H9 (cell line): ENCODE measurements around the gene PPP1R1B. TPM values are rescaled to one million over a fixed set of nuclear protein-coding genes. Genes with fewer than 3 reads are reported as not detected.
A peak's percentile ranks its signal among the peaks of the same experiment; 100 is the strongest.

ENCODE experiments used
- DNase-seq: peaks from one replicate; pipeline ENCODE4 v3.0.0-alpha.2; 2017
- H2AFZ ChIP-seq: one replicate; pipeline ENCODE4 v1.6.1; 2013; ENCODE audit warnings: mild to moderate bottlenecking, low read length, control low read depth, moderate library complexity
- H2AK5ac ChIP-seq: 2 replicates; pipeline ENCODE4 v1.6.1; 2013; ENCODE audit warnings: low read length, control low read depth, mixed read lengths; ENCODE audit not compliant: insufficient read length
- H2BK120ac ChIP-seq: one replicate; pipeline ENCODE4 v1.6.1; 2013; ENCODE audit warnings: low read depth, mild to moderate bottlenecking, low read length, control low read depth, inconsistent platforms; ENCODE audit not compliant: poor library complexity, severe bottlenecking
- H2BK12ac ChIP-seq: 2 replicates; pipeline ENCODE4 v1.6.1; 2013; ENCODE audit warnings: low read length, control low read depth, mixed read lengths, low read depth; ENCODE audit not compliant: insufficient read length
- H2BK15ac ChIP-seq: 2 replicates; pipeline ENCODE4 v1.6.1; 2013; ENCODE audit warnings: low read depth, low read length, control low read depth
- H2BK20ac ChIP-seq: one replicate; pipeline ENCODE4 v1.6.1; 2013; ENCODE audit warnings: low read depth, mild to moderate bottlenecking, low read length, control low read depth, inconsistent platforms; ENCODE audit not compliant: poor library complexity, severe bottlenecking
- H2BK5ac ChIP-seq: 2 replicates; pipeline ENCODE4 v1.6.1; 2013; ENCODE audit warnings: low read length, control low read depth, mixed read lengths; ENCODE audit not compliant: insufficient read length
- H3K14ac ChIP-seq: 2 replicates; pipeline ENCODE4 v1.6.1; 2013; ENCODE audit warnings: low read length, control low read depth; ENCODE audit not compliant: insufficient read depth
- H3K18ac ChIP-seq: 2 replicates; pipeline ENCODE4 v1.6.1; 2013; ENCODE audit warnings: low read depth, mild to moderate bottlenecking, mixed read lengths, low read length, control low read depth; ENCODE audit not compliant: insufficient read length
- H3K23ac ChIP-seq: 2 replicates; pipeline ENCODE4 v1.6.1; 2013; ENCODE audit warnings: low read length, control low read depth, mixed read lengths, low read depth; ENCODE audit not compliant: insufficient read length
- H3K23me2 ChIP-seq: 2 replicates; pipeline ENCODE4 v1.6.1; 2013; ENCODE audit warnings: low read depth, mild to moderate bottlenecking, mixed read lengths, low read length, control low read depth; ENCODE audit not compliant: insufficient read length, poor library complexity, severe bottlenecking
- H3K27ac ChIP-seq: 2 replicates; pipeline ENCODE4 v1.5.1; 2013; ENCODE audit warnings: low read length, control low read depth, mixed read lengths, low read depth; ENCODE audit not compliant: insufficient read length
- H3K27me3 ChIP-seq: 2 replicates; pipeline ENCODE4 v1.6.1; 2013; ENCODE audit warnings: low read length, control low read depth, inconsistent platforms; ENCODE audit not compliant: insufficient read depth
- H3K4ac ChIP-seq: 2 replicates; pipeline ENCODE4 v1.6.1; 2013; ENCODE audit warnings: low read depth, mild to moderate bottlenecking, control low read depth, inconsistent platforms, low read length, moderate library complexity
- H3K4me1 ChIP-seq: 2 replicates; pipeline ENCODE4 v1.6.1; 2013; ENCODE audit warnings: low read length, control low read depth, inconsistent platforms; ENCODE audit not compliant: insufficient read depth
- H3K4me2 ChIP-seq: 2 replicates; pipeline ENCODE4 v1.6.1; 2013; ENCODE audit warnings: low read length, control low read depth, mixed read lengths; ENCODE audit not compliant: insufficient read length, insufficient read depth
- H3K56ac ChIP-seq: 2 replicates; pipeline ENCODE4 v1.6.1; 2013; ENCODE audit warnings: low read depth, mild to moderate bottlenecking, mixed read lengths, low read length, control low read depth; ENCODE audit not compliant: insufficient read length
- H3K79me1 ChIP-seq: 2 replicates; pipeline ENCODE4 v1.6.1; 2013; ENCODE audit warnings: low read depth, mild to moderate bottlenecking, moderate library complexity, low read length, control low read depth, inconsistent platforms; ENCODE audit not compliant: insufficient read depth, poor library complexity, severe bottlenecking
- H3K79me2 ChIP-seq: 2 replicates; pipeline ENCODE4 v1.6.1; 2013; ENCODE audit warnings: low read length, control low read depth, inconsistent platforms; ENCODE audit not compliant: insufficient read depth
- H3K9ac ChIP-seq: 2 replicates; pipeline ENCODE4 v1.6.1; 2013; ENCODE audit warnings: low read length, control low read depth, mixed read lengths; ENCODE audit not compliant: insufficient read length; ENCODE audit errors: extremely low read depth
- H3K9me3 ChIP-seq: one replicate; pipeline ENCODE4 v1.6.1; 2013; ENCODE audit warnings: low read depth, low read length, inconsistent platforms; ENCODE audit not compliant: control insufficient read depth
- H3T11ph ChIP-seq: one replicate; pipeline ENCODE4 v1.6.1; 2013; ENCODE audit warnings: mild to moderate bottlenecking, low read length, control low read depth, inconsistent platforms
- H4K20me1 ChIP-seq: one replicate; pipeline ENCODE4 v1.6.1; 2013; ENCODE audit not compliant: control insufficient read depth, insufficient read length, insufficient read depth
- H4K5ac ChIP-seq: 2 replicates; pipeline ENCODE4 v1.6.1; 2013; ENCODE audit warnings: low read depth, mild to moderate bottlenecking, mixed read lengths, low read length, control low read depth; ENCODE audit not compliant: insufficient read length
- H4K8ac ChIP-seq: replicated peaks from 2 replicates; pipeline ENCODE4 v1.6.1; 2013; ENCODE audit warnings: low read length, control low read depth, mixed read lengths, low read depth; ENCODE audit not compliant: insufficient read length
- H4K91ac ChIP-seq: 2 replicates; pipeline ENCODE4 v1.6.1; 2013; ENCODE audit warnings: low read depth, mild to moderate bottlenecking, moderate library complexity, mixed read lengths, low read length, control low read depth; ENCODE audit not compliant: insufficient read length
- H3K27ac Mint-ChIP-seq, 3 experiments: 2 replicates in 2 of 3; 3 replicates in 1 of 3; pipeline ENCODE4 v1.8.0; 2020 to 2021; ENCODE audit warnings: mixed read lengths in 3 of 3, mild to moderate bottlenecking in 1 of 3, moderate library complexity in 1 of 3
- H3K27me3 Mint-ChIP-seq: 2 replicates; pipeline ENCODE4 v1.8.0; 2021; ENCODE audit warnings: low read depth, mild to moderate bottlenecking, moderate library complexity, mixed read lengths
- H3K36me3 Mint-ChIP-seq, 3 experiments: 2 replicates in 2 of 3; 3 replicates in 1 of 3; pipeline ENCODE4 v1.8.0; 2020 to 2021; ENCODE audit warnings: low read depth in 3 of 3, mixed read lengths in 3 of 3; ENCODE audit not compliant: insufficient read depth in 1 of 3
- H3K4me1 Mint-ChIP-seq, 2 experiments: 2 replicates each; pipeline ENCODE4 v1.8.0; 2020; ENCODE audit warnings: mixed read lengths in 2 of 2
- H3K4me3 Mint-ChIP-seq, 2 experiments: 2 replicates in 1 of 2; 3 replicates in 1 of 2; pipeline ENCODE4 v1.8.0; 2020 to 2021; ENCODE audit warnings: mild to moderate bottlenecking in 2 of 2, mixed read lengths in 2 of 2, moderate library complexity in 1 of 2
- H3K9me3 Mint-ChIP-seq, 2 experiments: 2 replicates in 1 of 2; 3 replicates in 1 of 2; pipeline ENCODE4 v1.8.0; 2020; ENCODE audit warnings: mild to moderate bottlenecking in 2 of 2, mixed read lengths in 2 of 2, moderate library complexity in 1 of 2
- CTCF ChIP-seq: fragments of 200-600 bp; sonication (generic); conservative IDR thresholded peaks from 3 replicates; pipeline ENCODE4 v1.8.0; 2021; ENCODE audit warnings: antibody characterized with exemption, mild to moderate bottlenecking
- WGBS: extraction: QIAGEN DNeasy Blood & Tissue Kit; methylation state at CpG from one replicate; pipeline ENCODE4 v1.1.7; 2013; ENCODE audit warnings: missing lambda C conversion rate, low lambda C conversion rate, mixed read lengths; ENCODE audit not compliant: insufficient read length; ENCODE audit errors: extremely low coverage; 5-methylcytosine and 5-hydroxymethylcytosine counted together
- total RNA-seq: library from RNA; stranded (reverse); gene quantifications from 2 replicates; pipeline ENCODE4 v1.2.1, GENCODE V29; 2021

The PPP1R1B gene
- total RNA-seq, 1 experiment from 2014 or later: 15.5 TPM

DNA sequence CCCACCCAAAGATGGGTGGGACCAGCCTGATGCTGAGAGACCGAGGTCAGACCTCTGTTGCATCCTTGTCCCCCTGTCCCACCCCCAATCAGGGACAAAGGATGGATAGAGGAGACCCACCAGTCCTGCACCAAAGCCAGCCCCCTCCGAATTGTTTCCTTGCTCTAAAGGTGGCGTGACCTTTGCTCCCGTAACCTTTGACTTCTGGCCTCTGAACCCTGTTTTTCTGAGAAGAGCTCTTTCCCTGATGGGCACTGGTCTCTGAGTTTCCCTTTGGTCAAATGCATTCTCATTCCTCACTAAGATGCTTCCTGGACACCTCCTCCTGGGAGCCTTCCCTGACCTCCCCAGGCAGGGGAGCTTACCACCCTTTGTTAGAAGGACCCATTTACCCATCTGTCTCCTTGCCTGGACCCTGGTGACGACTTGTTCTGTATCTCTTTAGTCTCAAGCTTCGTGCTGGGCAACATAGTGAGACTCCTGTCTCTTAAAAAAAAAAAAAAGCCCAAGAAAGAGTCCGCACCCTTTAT is 13.8 kb upstream of the PPP1R1B start:
- no peak overlapping the region for H2BK5ac ChIP-seq
- H3K79me1 ChIP-seq: no peaks in the 10 kb centered on the region
- H2BK15ac ChIP-seq: no peak overlapping the region
- H2BK12ac ChIP-seq: no peak overlapping the region
- TF ChIP-seq CTCF: no peak
- Mint-ChIP-seq H3K36me3 (no peaks in the 10 kb centered on the region), H3K4me1 (peaks cover 4 to 17% of the 10 kb centered on the region in 2 experiments), H3K9me3 (no peaks in the 10 kb centered on the region), H3K27me3 (peaks cover 97% of the 10 kb centered on the region), H3K27ac (no peak overlapping the region), H3K4me3 (peak overlapping the region in 1 of 2 experiments; percentile 30; a peak in 1 of 5 replicates)
- no peak overlapping the region for H3K23ac ChIP-seq
- no peaks in the 10 kb centered on the region for H3K9me3 ChIP-seq
- DNase-seq: no peak
- H4K5ac ChIP-seq: no peak overlapping the region
- H3K4me2 ChIP-seq: no peak overlapping the region
- no peaks in the 10 kb centered on the region for H4K20me1 ChIP-seq
- H2AK5ac ChIP-seq: no peak overlapping the region
- H3K23me2 ChIP-seq: no peaks in the 10 kb centered on the region
- H4K91ac ChIP-seq: no peak overlapping the region
- H2AFZ ChIP-seq: no peak overlapping the region
- no CpG with 5 or more reads among the region's 7 CpGs for WGBS
- H3K18ac ChIP-seq: no peak overlapping the region
- no peak overlapping the region for H3K9ac ChIP-seq
- no peak overlapping the region for H3K4ac ChIP-seq
- H3K14ac ChIP-seq: no peak overlapping the region
- H3T11ph ChIP-seq: no peak overlapping the region
- peaks cover 35% of the 10 kb centered on the region for H3K27me3 ChIP-seq
- H2BK20ac ChIP-seq: no peak overlapping the region
- H3K56ac ChIP-seq: no peak overlapping the region
- H4K8ac ChIP-seq: no peak overlapping the region
- no peaks in the 10 kb centered on the region for H3K79me2 ChIP-seq
- H3K4me1 ChIP-seq: no peaks in the 10 kb centered on the region; the same call in 1 of the 2 replicates
- no peak overlapping the region for H3K27ac ChIP-seq
- no peak overlapping the region for H2BK120ac ChIP-seq
